GOT3 (cell line): ENCODE measurements around the gene SLC35F3.
"Not testable (repeated sequence)": the region's sequence is repeated elsewhere in the genome, so short reads cannot be mapped to it uniquely, and the experiment has no call there.

Source experiments
- DNase-seq: peaks from one replicate; lab custom pipeline; 2025; ENCODE audit warnings: mixed read lengths; lab: John Stamatoyannopoulos, UW

SLC35F3 gene

DNA sequence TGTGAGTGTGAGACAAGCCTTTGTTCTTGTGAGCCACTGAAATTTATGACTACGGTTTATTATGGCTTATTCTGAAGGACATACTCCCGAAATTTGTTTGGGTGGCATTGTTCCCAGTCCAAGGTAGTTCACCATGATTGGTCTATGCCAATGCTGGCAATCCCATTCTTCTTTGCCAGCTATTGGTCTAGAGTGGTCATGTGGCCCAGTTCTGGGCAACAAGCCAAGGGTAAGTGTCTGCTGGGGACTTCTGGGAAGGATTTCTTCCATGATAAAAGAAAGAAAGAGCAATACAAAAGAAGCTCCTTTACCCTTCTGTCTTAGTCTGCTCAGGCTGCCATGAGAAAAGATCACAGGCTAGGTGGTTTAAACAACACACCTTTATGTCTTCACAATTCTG, 201.6 kb downstream of the SLC35F3 start:
- no peak for DNase-seq

DNA sequence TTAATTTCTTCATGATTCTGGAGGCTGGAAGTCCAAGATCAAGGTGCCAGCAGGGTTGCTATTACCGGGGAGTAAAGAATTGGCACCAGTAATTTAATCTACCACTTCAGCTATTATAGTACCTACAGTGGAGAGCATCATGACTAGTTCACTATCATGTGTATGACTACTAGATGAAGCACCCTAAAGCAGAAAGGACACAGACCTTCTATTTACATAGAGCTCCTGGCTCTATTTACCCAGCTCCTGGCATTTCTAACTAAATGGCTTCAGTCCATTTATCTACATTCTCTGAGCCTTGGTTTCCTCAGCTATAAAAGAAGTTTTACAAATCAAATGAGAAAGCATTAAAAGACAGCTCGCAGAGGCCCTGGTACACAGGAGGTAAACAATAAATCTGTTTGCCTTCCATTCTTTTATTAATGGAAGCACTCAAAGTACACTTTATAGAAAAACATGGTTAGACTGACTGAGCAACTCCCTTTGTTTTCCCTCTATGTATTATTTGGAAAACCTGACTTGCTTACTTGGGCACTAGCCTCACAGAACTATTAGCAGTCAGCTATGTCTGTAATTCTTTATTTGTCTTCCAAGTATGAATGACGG, 203.0 kb downstream of the SLC35F3 start:
- no peak for DNase-seq

- no peak for DNase-seq
Measured at GRCh38 chr1:234108921-234109320, 204.4 kb downstream of the SLC35F3 start.

- DNase-seq = no peak
Measured at GRCh38 chr1:234109840-234110239, 205.4 kb downstream of the SLC35F3 start.

GRCh38 chr1:234111458-234112142, 207.1 kb downstream of the SLC35F3 start:
- DNase-seq = no peak

- DNase-seq = no peak
Measured at GRCh38 chr1:234114648-234115307, 210.3 kb downstream of the SLC35F3 start.

DNA sequence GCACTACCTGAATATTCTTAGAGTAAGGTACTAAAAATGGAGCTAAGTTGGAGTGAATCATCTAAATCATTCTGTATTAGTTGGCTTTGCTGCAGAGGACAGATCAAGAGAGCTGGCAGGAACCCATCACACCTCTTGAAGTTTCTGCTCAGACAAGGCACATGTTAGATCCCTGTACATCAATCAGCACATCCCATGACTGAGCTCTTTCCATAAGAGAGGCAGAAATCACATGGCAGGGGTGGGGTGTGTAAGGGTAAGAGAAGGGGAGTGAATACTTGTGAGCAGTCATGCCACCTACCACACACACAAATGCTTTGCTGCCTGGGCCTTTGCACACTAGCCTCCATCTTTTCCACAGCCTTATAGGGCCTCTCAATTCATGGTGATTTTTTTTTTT, 214.4 kb downstream of the SLC35F3 start:
- no peak for DNase-seq

- no peak for DNase-seq
Measured at GRCh38 chr1:234119431-234119830, 215.0 kb downstream of the SLC35F3 start.

- DNase-seq = no peak
Measured at GRCh38 chr1:234120327-234120944, 216.0 kb downstream of the SLC35F3 start.

GRCh38 chr1:234121659-234122058, 217.2 kb downstream of the SLC35F3 start:
- DNase-seq = not testable (repeated sequence)

DNA sequence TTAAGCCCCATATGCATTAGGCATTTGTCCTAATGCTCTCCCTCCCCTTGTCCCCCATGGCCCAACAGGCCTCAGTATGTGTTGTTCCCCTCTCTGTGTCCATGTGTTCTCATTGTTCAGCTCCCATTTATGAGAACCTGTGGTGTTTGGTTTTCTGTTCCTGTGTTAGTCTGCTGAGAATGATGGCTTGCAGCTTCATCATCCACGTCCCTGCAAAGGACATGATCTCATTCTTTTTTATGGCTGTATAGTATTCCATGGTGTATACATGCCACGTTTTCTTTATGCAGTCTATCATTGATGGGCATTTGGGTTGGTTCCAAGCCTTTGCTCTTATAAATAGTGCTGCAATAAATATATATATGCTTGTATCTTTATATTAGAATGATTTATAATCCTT, 218.1 kb downstream of the SLC35F3 start:
- DNase-seq = not testable (repeated sequence)

DNA sequence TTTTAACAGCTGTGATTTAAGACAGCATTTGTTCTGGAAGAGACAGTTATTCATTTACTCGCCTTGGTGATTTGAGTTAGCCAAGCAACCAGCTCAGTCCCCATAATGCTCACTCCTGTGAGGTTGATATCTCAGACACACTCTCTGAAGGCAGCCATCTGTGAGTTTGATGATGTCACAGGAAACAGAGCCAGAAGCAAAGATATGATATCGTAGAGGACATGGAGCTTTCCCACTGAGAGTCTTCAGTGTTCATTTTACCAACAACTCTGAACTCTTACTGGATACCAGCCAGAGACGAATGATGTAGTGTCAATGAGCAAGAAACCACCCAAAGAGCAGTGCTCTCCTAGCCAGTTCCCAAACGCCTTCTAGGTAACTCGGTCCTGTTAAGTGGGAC, 219.4 kb downstream of the SLC35F3 start:
- DNase-seq = no peak

DNA sequence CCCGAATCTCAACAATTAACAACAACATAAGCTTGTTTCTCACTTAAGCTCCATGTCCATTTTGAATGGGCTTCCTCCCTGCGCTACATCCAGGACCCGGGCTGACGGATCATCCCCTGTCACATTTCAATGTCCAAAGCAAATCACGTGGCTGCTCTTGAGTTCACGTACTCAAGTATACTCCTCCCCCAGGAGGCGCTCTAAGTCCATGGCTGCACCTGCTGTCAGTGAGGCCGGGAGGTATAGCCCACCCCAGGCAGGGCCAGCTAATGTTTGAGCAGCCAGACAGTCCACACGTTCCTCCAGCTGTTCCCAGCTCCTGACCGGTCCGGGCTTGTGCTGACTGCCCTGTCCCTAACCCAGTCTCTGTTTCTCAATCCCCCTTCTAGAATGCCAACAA, 220.8 kb downstream of the SLC35F3 start:
- no peak for DNase-seq

DNA sequence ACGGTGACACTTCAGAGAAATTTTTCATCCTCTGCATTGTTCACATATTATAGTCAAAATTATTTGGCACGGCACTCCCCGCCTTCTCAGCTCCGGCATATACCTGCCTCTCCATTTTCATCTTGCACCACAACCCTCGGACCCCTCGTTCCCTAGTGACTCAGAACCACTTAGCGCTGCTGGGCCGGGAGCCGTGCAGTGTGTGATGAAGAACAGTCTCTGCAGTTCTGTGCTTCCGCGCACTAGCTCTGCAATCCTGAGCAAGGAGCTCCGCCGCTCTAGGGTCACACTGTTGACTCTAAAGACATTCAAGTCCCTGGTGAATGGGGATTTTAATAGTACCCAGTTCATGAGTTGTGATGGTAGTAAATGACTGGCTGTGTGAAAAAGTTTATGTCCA, 221.2 kb downstream of the SLC35F3 start:
- no peak for DNase-seq

DNA sequence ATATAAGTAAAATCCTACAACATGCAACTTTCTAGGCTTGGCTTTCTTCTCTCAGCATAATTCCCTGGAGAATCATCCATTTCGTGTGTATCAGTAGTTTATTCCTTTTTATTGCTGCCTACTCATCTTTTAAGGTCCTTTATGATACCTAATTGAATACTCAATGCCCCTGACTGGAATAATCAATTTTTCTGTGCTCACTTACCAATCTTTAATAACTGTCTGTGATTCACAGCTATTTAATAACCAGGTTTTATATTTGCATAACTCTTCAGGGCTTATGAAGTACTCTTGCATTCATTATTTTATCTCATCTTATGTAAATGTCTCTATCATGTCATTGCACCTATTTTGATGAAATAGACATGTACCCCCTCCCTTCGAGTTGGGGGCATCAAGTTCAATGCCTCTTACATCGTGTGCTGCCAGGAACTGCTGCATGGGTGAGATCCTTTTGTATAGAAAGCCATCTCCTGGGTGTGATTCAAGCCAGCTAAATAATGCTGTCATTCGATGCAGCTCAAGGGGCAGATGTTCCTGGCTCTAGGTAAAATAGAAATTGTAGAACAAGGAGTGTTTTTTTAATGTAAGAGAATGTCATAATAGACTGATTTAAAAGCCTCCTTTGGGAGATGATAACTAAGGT, 222.7 kb downstream of the SLC35F3 start:
- DNase-seq = no peak

DNA sequence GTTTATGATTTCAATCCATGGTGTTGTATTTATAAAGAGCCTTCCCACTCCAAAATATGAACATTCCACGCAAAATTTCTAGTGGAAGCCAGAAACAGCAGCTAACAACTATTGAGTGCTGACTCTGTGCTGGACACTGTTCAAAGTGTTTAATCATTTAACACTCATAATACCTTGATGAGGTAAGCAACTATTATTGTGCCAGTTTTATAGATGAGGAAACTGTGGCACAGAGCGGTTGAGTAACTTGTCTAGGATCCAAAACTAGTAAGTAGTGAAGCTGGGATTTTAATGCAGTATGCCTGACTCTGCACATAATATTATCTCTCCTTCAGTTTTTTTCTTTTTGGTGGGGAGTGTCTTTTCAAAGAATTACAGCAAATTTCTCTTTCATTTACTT, 228.3 kb downstream of the SLC35F3 start:
- DNase-seq = no peak

GRCh38 chr1:234134878-234135277, 230.4 kb downstream of the SLC35F3 start:
- no peak for DNase-seq

- DNase-seq = no peak
Measured at GRCh38 chr1:234135501-234135900, 231.0 kb downstream of the SLC35F3 start.

GRCh38 chr1:234136073-234136472, 231.6 kb downstream of the SLC35F3 start:
- DNase-seq = no peak

- no peak for DNase-seq
Measured at GRCh38 chr1:234139966-234140365, 235.5 kb downstream of the SLC35F3 start.

- DNase-seq = no peak
Measured at GRCh38 chr1:234140388-234140787, 235.9 kb downstream of the SLC35F3 start.

- no peak for DNase-seq
Measured at GRCh38 chr1:234141006-234141405, 236.5 kb downstream of the SLC35F3 start.
